Mucosa of stomach (tissue), 1 donor: ENCODE measurements around the gene ZCCHC17.

ENCODE experiments used
- H3K27me3 ChIP-seq: one replicate; pipeline ENCODE4 v1.7.0; 2013; ENCODE audit warnings: mild to moderate bottlenecking, low read length; ENCODE audit not compliant: control insufficient read depth, insufficient read depth
- H3K36me3 ChIP-seq: one replicate; pipeline ENCODE4 v1.7.0; 2013; ENCODE audit warnings: low read length; ENCODE audit not compliant: control insufficient read depth, insufficient read depth
- H3K4me1 ChIP-seq: one replicate; pipeline ENCODE4 v1.7.0; 2013; ENCODE audit warnings: mild to moderate bottlenecking, low read length; ENCODE audit not compliant: control insufficient read depth, insufficient read depth
- H3K4me3 ChIP-seq: one replicate; pipeline ENCODE4 v1.7.0; 2013; ENCODE audit warnings: low read length
- H3K9ac ChIP-seq: one replicate; pipeline ENCODE4 v1.7.0; 2013; ENCODE audit warnings: mild to moderate bottlenecking, low read length, moderate library complexity
- H3K9me3 ChIP-seq: one replicate; pipeline ENCODE4 v1.7.0; 2013; ENCODE audit warnings: mild to moderate bottlenecking, low read length, moderate library complexity; ENCODE audit not compliant: control insufficient read depth
- donor health status: Pancreatic carcinoma.

The ZCCHC17 gene

GRCh38 chr1:31315902-31316301 is 19.1 kb downstream of the ZCCHC17 start:
- Histone ChIP-seq H3K9ac (no peak overlapping the region), H3K4me3 (no peak overlapping the region), H3K27me3 (no peaks in the 10 kb centered on the region), H3K9me3 (no peaks in the 10 kb centered on the region), H3K4me1 (no peaks in the 10 kb centered on the region), H3K36me3 (no peaks in the 10 kb centered on the region)

DNA sequence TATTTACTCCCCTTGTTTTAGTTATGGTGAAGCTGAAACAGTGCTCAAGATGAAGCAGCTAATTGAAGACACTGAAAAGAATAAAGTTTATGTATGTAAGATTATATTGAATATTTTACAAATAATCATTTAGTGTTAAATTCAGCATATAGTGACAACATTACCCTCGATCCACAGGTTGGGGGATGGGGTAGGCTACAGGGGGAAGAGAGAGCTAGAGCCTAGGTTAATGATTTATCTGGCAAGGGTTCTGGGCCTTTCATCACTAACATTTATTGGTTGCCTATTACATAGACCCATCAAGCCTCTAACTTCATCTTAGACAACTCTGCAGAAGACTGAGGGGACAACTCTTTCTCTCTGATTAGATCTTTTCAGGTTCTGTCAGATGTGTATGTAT is 21.3 kb downstream of the ZCCHC17 start:
- Histone ChIP-seq H3K27me3 (no peaks in the 10 kb centered on the region), H3K36me3 (no peaks in the 10 kb centered on the region), H3K9ac (no peak overlapping the region), H3K4me1 (no peaks in the 10 kb centered on the region), H3K9me3 (no peaks in the 10 kb centered on the region), H3K4me3 (no peak overlapping the region)

DNA sequence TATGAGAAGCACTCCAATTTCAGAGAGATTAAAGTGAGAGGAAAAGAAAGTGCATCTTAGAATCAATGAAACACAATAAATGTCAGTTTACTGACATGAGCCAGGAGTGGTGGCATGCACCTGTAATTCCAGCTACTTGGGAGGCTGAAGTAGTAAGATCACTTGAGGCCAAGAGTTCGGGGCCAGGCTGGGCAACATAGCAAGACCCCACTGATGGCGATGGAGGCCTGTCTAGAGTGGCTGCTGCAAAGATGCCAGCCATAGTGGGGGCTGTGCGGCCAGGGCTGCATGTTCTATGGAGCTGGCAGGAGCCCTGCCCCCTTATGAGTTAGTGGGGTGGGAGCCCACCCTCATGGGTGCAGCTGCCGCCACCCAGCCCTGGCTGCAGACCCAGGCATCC is 27.3 kb downstream of the ZCCHC17 start:
- no peaks in the 10 kb centered on the region for H3K4me1 ChIP-seq
- H3K9me3 ChIP-seq: no peaks in the 10 kb centered on the region
- H3K27me3 ChIP-seq: no peaks in the 10 kb centered on the region
- no peak overlapping the region for H3K9ac ChIP-seq
- no peaks in the 10 kb centered on the region for H3K36me3 ChIP-seq
- H3K4me3 ChIP-seq: no peak overlapping the region

DNA sequence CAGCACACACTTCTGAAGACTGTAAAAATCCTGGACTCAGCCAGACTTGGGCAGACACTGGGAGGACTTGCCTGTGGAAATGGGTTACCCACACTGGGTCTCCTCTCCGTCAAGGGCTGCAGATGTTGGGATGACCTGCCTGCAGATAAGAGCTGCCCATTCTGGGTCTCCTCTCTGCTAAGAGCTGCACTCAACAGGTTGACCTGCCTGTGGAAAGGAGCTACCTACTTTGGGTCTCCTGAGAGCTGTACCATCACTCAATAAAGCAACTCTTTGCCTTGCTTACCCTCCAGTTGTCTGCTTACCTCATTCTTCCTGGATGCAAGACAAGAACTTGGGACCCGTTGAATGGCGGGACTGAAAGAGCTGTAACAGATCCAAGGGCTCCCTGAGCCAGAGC is 28.2 kb downstream of the ZCCHC17 start:
- Histone ChIP-seq H3K9me3 (no peaks in the 10 kb centered on the region), H3K36me3 (no peaks in the 10 kb centered on the region), H3K9ac (no peak overlapping the region), H3K4me1 (no peaks in the 10 kb centered on the region), H3K27me3 (no peaks in the 10 kb centered on the region), H3K4me3 (no peak overlapping the region)

DNA sequence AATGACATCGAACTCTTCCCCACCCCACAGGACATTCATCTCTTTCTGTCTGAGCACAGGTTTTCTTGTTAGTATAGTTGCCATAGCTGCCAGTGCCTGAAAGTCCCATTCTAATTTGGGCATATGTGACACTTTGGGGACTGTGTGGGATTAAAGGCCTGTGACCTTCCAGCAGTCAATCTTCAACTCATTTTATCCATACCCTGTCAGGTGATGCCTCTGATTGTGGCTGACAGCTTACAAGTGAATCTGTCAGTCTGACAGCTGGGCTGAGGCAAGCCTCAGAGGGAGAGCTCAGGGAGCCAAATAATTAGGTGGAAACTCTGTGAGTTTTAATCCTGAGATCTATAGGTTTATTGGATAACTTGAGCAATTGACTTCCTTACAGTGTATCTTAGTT is 29.6 kb downstream of the ZCCHC17 start:
- H3K4me1 ChIP-seq: no peaks in the 10 kb centered on the region
- no peaks in the 10 kb centered on the region for H3K36me3 ChIP-seq
- no peak overlapping the region for H3K9ac ChIP-seq
- no peak overlapping the region for H3K4me3 ChIP-seq
- no peaks in the 10 kb centered on the region for H3K27me3 ChIP-seq
- H3K9me3 ChIP-seq: no peaks in the 10 kb centered on the region

DNA sequence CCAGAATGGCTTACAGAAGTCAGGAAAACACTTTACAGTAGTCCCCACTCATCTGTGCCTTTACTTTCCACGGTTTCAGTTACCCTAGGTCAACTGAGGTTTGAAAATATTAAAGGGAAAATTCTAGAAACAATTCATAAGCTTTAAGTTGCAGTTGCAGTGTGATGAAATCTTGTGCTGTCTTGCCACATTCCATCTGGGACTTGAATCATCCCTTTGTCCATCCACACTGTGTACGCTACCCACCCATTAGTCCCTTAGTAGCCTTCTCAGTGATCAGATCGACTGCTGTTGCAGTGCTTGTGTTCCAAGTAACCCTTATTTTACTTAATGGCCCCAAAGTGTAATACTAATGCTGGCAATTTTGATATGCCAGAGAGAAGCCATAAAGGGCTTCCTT is 30.5 kb downstream of the ZCCHC17 start:
- no peaks in the 10 kb centered on the region for H3K9me3 ChIP-seq
- no peaks in the 10 kb centered on the region for H3K36me3 ChIP-seq
- no peaks in the 10 kb centered on the region for H3K27me3 ChIP-seq

DNA sequence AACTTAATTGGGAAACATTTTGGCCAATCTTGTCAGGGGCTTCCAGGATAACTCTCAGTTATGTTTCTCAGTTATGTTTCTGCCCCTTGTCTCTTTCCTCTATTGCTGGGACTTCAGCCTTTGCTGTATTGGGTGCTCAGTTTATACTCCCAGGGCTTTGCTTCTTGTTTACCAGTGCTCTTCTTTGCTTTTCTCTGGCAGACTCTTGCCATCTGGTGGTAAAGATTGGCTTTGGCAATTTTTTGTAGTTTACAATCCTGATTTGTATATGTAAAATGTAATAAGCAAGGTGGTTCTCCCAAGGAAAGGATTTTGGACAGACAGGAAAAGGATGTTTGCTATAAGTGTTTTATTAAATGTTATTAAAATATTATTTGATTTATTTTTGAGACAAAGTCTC is 38.2 kb downstream of the ZCCHC17 start:
- Histone ChIP-seq H3K4me1 (no peaks in the 10 kb centered on the region), H3K36me3 (no peaks in the 10 kb centered on the region), H3K9me3 (no peaks in the 10 kb centered on the region), H3K27me3 (no peaks in the 10 kb centered on the region), H3K4me3 (no peak overlapping the region), H3K9ac (no peak overlapping the region)

More for the DNA sequence above, 30.5 kb downstream of the ZCCHC17 start:
- no peak overlapping the region for H3K4me3 ChIP-seq
- no peak overlapping the region for H3K9ac ChIP-seq
- H3K4me1 ChIP-seq: no peaks in the 10 kb centered on the region

DNA sequence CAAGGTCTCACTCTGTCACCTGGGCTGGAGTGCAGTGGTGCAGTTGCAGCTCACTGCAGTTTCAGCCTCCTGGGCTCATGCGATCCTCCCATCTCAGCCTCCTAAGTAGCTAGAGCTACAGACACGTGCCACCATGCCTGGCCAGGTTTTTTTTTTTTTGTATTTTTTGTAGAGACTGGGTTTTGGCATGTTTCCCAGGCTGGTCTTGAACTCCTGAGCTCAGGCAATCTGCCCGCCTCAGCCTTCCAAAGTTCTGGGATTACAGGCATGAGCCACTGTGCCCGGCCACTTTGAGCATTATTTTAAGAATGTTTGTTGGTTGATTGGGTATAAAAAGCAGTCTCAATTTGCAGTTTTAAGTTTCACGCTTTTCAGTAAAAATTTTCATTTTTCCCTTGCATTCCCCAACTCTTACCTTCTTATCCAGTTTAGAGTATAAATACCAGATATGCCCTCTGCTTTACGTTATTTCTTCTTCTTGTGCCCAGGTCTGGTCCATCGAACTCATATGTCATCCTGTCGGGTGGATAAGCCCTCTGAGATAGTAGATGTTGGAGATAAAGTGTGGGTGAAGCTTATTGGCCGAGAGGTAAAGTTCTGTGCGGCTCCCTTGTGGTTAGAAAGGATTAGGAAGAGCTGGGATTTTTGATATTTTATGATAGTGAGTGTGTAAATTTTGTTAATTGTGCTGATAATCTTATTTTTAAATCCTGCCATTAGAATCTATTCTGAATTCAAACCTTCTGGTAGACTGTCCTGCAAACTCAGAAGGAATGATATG is 40.0 kb downstream of the ZCCHC17 start:
- H3K9ac ChIP-seq: no peak overlapping the region
- H3K9me3 ChIP-seq: no peaks in the 10 kb centered on the region
- H3K4me3 ChIP-seq: no peak overlapping the region
- no peaks in the 10 kb centered on the region for H3K27me3 ChIP-seq
- H3K4me1 ChIP-seq: no peaks in the 10 kb centered on the region
- H3K36me3 ChIP-seq: no peaks in the 10 kb centered on the region

DNA sequence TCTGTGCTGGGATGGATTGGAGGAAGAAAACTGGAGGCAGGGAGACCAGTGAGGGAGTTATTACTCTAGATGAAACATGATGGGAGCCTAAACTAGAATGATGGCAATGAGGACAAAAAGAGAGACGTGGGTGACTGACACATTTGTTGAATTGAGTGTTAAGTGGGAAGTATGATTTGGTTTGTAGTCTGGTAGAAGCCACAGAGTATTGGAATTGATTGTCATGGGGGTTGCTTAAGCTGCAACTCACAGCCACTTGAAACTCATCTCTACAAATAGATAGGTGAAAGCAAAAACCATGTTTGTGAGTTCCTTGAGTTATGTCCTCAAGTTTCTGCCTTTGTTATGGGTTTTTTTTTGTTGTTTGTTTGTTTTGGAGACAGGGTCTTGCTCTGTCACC is 47.7 kb downstream of the ZCCHC17 start:
- Histone ChIP-seq H3K9ac (no peak overlapping the region), H3K36me3 (no peaks in the 10 kb centered on the region), H3K9me3 (no peaks in the 10 kb centered on the region), H3K4me1 (no peaks in the 10 kb centered on the region), H3K27me3 (no peaks in the 10 kb centered on the region), H3K4me3 (no peak overlapping the region)

GRCh38 chr1:31345635-31346034 is 48.8 kb downstream of the ZCCHC17 start:
- H3K4me3 ChIP-seq: no peak overlapping the region
- H3K36me3 ChIP-seq: no peaks in the 10 kb centered on the region
- no peaks in the 10 kb centered on the region for H3K27me3 ChIP-seq
- no peaks in the 10 kb centered on the region for H3K4me1 ChIP-seq
- no peaks in the 10 kb centered on the region for H3K9me3 ChIP-seq
- no peak overlapping the region for H3K9ac ChIP-seq

DNA sequence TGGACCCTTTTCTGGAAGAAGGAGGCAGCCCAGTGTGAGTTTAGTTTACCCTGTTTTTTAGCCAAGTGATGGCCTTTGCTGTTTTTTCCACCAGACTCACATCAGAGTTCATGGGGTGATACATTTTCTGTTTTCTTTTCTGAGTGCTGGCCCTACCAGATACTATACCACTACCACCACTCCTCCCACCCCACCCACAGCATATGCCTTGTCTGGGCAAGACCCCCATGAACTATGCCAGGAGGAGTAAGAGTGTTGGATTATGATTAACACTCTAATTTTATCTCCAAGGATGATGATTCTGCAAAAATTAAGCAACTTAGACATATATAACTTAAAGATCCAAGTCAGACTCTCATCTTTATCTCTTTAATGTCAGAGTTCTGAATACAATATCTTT is 50.0 kb downstream of the ZCCHC17 start:
- Histone ChIP-seq H3K27me3 (no peaks in the 10 kb centered on the region), H3K4me1 (no peaks in the 10 kb centered on the region), H3K4me3 (no peak overlapping the region), H3K9ac (no peak overlapping the region), H3K9me3 (no peaks in the 10 kb centered on the region), H3K36me3 (peaks cover 1% of the 10 kb centered on the region)

DNA sequence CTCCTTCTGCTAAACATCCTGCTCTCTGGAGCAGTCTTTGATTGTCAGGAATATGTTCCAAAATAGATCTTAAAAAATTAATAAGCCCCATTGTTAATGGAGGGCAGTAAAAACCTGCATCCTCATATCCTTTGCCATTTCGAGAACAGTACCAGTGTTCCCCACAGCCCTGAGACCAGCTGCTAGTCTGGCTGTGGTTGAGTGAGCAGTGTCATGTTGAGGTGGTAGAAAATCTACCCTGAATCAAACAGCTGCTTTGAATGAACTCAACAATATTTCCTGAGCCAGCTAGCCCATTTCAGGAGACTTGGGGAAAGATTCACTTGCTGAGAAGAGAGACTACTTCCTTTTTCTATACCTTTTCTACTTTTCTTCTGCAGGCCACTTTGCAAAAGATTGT is 51.6 kb downstream of the ZCCHC17 start:
- H3K36me3 ChIP-seq: peaks cover 3% of the 10 kb centered on the region
- H3K27me3 ChIP-seq: no peaks in the 10 kb centered on the region

DNA sequence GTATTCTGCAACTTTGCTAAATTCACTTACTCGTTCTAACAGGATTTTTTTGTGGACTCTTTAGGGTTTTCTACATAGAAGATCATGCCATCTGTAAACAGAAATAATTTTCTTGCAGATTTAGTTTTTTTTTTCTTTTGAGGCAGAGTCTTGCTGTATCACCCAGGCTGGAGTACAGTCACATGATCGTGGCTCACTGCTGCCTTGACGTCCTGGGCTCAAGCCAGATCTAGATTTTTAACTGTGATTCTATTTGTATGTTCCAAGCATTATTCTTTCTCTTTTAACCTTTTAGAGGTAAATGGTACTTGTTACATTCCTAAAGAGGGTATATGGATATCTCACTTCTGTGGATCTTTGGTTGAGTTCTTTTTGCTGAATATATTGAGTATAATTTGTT is 57.5 kb downstream of the ZCCHC17 start:
- no peak overlapping the region for H3K4me3 ChIP-seq
- H3K36me3 ChIP-seq: peaks cover 3% of the 10 kb centered on the region
- no peaks in the 10 kb centered on the region for H3K9me3 ChIP-seq
- H3K9ac ChIP-seq: no peak overlapping the region
- no peaks in the 10 kb centered on the region for H3K27me3 ChIP-seq
- H3K4me1 ChIP-seq: no peaks in the 10 kb centered on the region

More for the DNA sequence above, 51.6 kb downstream of the ZCCHC17 start:
- Histone ChIP-seq H3K4me3 (no peak overlapping the region), H3K9ac (no peak overlapping the region), H3K4me1 (no peaks in the 10 kb centered on the region), H3K9me3 (no peaks in the 10 kb centered on the region)
